Neural progenitor cell (in vitro differentiated cells): ENCODE results near the gene NCOA6. TPM values are rescaled to one million over a fixed set of nuclear protein-coding genes. Genes with fewer than 3 reads are reported as not detected.

Experiments used
- DNase-seq: peaks from one replicate; pipeline ENCODE4 v3.0.0-alpha.2; 2016; ENCODE audit warnings: low spot score
- H2AFZ ChIP-seq: fragments of 200-600 bp; sonication (generic); replicated peaks from 2 replicates; pipeline ENCODE4 v1.6.1; 2016; ENCODE audit warnings: antibody characterized with exemption
- H3F3A ChIP-seq: fragments of 200-600 bp; sonication (generic); 2 replicates; pipeline ENCODE4 v1.6.1; 2016; ENCODE audit warnings: antibody characterized with exemption, low read depth
- H3K27ac ChIP-seq: fragments of 200-600 bp; sonication (generic); 2 replicates; pipeline ENCODE4 v1.5.1; 2016; ENCODE audit warnings: mild to moderate bottlenecking
- H3K27me3 ChIP-seq: fragments of 200-600 bp; sonication (generic); 2 replicates; pipeline ENCODE4 v1.6.1; 2016; ENCODE audit warnings: mild to moderate bottlenecking, moderate library complexity
- H3K36me3 ChIP-seq: fragments of 200-600 bp; sonication (generic); 2 replicates; pipeline ENCODE4 v1.5.1; 2016
- H3K4me1 ChIP-seq: fragments of 200-600 bp; sonication (generic); 2 replicates; pipeline ENCODE4 v1.6.1; 2016; ENCODE audit warnings: mixed run types
- H3K4me2 ChIP-seq: fragments of 200-600 bp; sonication (generic); 2 replicates; pipeline ENCODE4 v1.6.1; 2016
- H3K4me3 ChIP-seq: fragments of 200-600 bp; sonication (generic); 2 replicates; pipeline ENCODE4 v1.5.1; 2016
- H3K79me2 ChIP-seq: fragments of 200-600 bp; sonication (generic); 2 replicates; pipeline ENCODE4 v1.6.1; 2016; ENCODE audit warnings: low read depth
- H3K9ac ChIP-seq: fragments of 200-600 bp; sonication (generic); 2 replicates; pipeline ENCODE4 v1.6.1; 2016
- H3K9me3 ChIP-seq: fragments of 200-600 bp; sonication (generic); 2 replicates; pipeline ENCODE4 v1.5.1; 2016; ENCODE audit warnings: low read depth
- H4K20me1 ChIP-seq: fragments of 200-600 bp; sonication (generic); 2 replicates; pipeline ENCODE4 v1.6.1; 2016; ENCODE audit warnings: low read depth
- H3K27ac Mint-ChIP-seq: 3 replicates; pipeline ENCODE4 v1.8.0; 2021; ENCODE audit warnings: mixed read lengths
- H3K27me3 Mint-ChIP-seq: 2 replicates; pipeline ENCODE4 v1.8.0; 2022; ENCODE audit warnings: low read depth, mild to moderate bottlenecking, inconsistent platforms, moderate library complexity, mixed read lengths; ENCODE audit not compliant: insufficient read depth
- H3K36me3 Mint-ChIP-seq: 3 replicates; pipeline ENCODE4 v1.8.0; 2021; ENCODE audit warnings: mixed read lengths
- H3K4me1 Mint-ChIP-seq: 3 replicates; pipeline ENCODE4 v1.8.0; 2021; ENCODE audit warnings: mixed read lengths
- H3K4me3 Mint-ChIP-seq: 3 replicates; pipeline ENCODE4 v1.8.0; 2021; ENCODE audit warnings: mild to moderate bottlenecking, moderate library complexity, mixed read lengths
- H3K9me3 Mint-ChIP-seq: 3 replicates; pipeline ENCODE4 v1.8.0; 2020; ENCODE audit warnings: mixed read lengths
- CTCF ChIP-seq: fragments of 200-600 bp; sonication (generic); IDR thresholded peaks from 2 replicates; pipeline ENCODE4 v1.5.1; 2017; ENCODE audit warnings: antibody characterized with exemption, mild to moderate bottlenecking
- EZH2 ChIP-seq: fragments of 200-600 bp; sonication (generic); IDR thresholded peaks from 2 replicates; pipeline ENCODE4 v1.6.1; 2017; ENCODE audit warnings: antibody characterized with exemption, mild to moderate bottlenecking, moderate library complexity
- EZH2phosphoT487 ChIP-seq: fragments of 200-600 bp; sonication (generic); IDR thresholded peaks from 2 replicates; pipeline ENCODE4 v1.6.1; 2017; ENCODE audit warnings: antibody characterized with exemption
- total RNA-seq: library from RNA; depleted of rRNA; stranded (reverse); fragments of >200 nt; gene quantifications from 2 replicates; pipeline ENCODE4 v1.2.3, GENCODE V29; 2015; ENCODE audit warnings: low replicate concordance

The NCOA6 gene
- total RNA-seq, 1 donor from 2014 or later = 14.3 TPM

DNA sequence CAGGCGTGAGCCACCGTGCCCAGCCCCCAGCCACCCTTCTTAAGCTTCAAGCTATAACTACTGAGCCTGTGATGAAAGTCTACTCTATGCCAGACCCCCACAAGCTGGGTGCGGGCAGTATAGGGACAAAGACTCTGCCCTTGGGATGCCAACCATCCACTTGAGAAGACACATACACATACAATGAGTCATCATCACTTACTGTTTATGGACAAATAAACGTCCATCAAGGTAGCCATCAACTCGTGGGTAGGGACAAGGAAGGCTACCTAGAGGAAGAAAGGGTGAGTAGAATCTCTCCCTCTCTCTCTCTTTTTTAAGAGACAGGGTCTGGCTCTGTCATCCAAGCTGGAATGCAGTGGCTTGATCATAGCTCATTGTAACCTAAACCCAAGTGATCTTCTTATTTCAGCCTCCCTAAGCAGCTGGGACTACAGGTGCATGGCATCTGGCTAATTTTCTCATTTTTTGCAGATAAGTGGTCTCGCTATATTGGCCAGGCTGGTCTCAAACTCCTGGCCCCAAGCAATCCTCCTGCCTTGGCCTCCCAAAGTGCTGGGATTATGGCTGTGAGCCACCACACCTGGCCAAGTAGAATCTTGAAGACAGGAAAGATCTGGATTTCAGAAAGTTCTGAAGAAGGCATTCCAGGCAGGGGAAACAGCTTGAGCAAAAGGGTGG lies 123.9 kb downstream of the NCOA6 start:
- no peak for DNase-seq
- H2AFZ ChIP-seq = no peak overlapping the region
- Mint-ChIP-seq H3K9me3 (no peaks in the 10 kb centered on the region), H3K4me3 (peak overlapping the region; percentile 23), H3K27ac (no peak overlapping the region), H3K4me1 (peaks cover 17% of the 10 kb centered on the region), H3K36me3 (no peaks in the 10 kb centered on the region), H3K27me3 (peaks cover 25% of the 10 kb centered on the region)
- peaks cover 15% of the 10 kb centered on the region for H3F3A ChIP-seq
- no peak overlapping the region for H3K4me2 ChIP-seq
- H3K27me3 ChIP-seq = peaks cover 46% of the 10 kb centered on the region
- no peaks in the 10 kb centered on the region for H3K79me2 ChIP-seq
- H3K36me3 ChIP-seq = no peaks in the 10 kb centered on the region
- H3K4me1 ChIP-seq = no peaks in the 10 kb centered on the region
- no peak overlapping the region for H3K27ac ChIP-seq
- no peak for TF ChIP-seq EZH2
- no peak for TF ChIP-seq CTCF
- TF ChIP-seq EZH2phosphoT487 = no peak
- peaks cover 14% of the 10 kb centered on the region for H4K20me1 ChIP-seq
- H3K4me3 ChIP-seq = no peak overlapping the region
- no peak overlapping the region for H3K9ac ChIP-seq
- no peaks in the 10 kb centered on the region for H3K9me3 ChIP-seq

DNA sequence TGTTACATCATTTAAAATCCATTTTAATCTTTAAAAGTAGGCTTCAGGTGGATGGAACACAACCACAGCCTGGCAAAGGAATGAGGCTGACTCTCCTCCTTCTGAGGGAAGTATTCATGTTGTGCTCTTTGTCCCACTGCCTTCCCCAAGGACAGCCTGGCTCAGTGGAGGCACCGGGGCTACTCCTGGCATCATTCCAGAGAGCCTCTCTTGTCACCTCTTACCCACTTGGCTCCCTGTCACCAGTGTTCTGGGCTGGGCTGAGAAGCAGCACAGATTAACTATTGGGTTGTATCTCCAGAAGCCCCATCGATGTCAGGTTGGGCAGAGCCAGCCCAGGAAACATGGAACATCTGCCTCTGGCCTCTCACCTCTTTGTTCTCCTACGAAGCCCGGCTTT lies 132.0 kb downstream of the NCOA6 start:
- H3K27ac ChIP-seq = no peak overlapping the region
- H3K27ac Mint-ChIP-seq = no peak overlapping the region
- no peaks in the 10 kb centered on the region for H3F3A ChIP-seq
- H2AFZ ChIP-seq = no peak overlapping the region
- peaks cover under 1% of the 10 kb centered on the region for H3K27me3 Mint-ChIP-seq
- no peak overlapping the region for H3K4me2 ChIP-seq
- H3K9me3 ChIP-seq = no peaks in the 10 kb centered on the region
- DNase-seq = no peak
- no peaks in the 10 kb centered on the region for H3K36me3 Mint-ChIP-seq
- no peaks in the 10 kb centered on the region for H3K4me1 Mint-ChIP-seq
- no peaks in the 10 kb centered on the region for H3K9me3 Mint-ChIP-seq
- no peak overlapping the region for H3K4me3 Mint-ChIP-seq
- TF ChIP-seq CTCF = no peak
- no peak for TF ChIP-seq EZH2phosphoT487
- TF ChIP-seq EZH2 = no peak
- no peaks in the 10 kb centered on the region for H3K36me3 ChIP-seq
- no peak overlapping the region for H3K4me3 ChIP-seq
- no peaks in the 10 kb centered on the region for H3K27me3 ChIP-seq
- no peaks in the 10 kb centered on the region for H3K4me1 ChIP-seq
- H3K9ac ChIP-seq = no peak overlapping the region
- no peaks in the 10 kb centered on the region for H3K79me2 ChIP-seq
- no peaks in the 10 kb centered on the region for H4K20me1 ChIP-seq

DNA sequence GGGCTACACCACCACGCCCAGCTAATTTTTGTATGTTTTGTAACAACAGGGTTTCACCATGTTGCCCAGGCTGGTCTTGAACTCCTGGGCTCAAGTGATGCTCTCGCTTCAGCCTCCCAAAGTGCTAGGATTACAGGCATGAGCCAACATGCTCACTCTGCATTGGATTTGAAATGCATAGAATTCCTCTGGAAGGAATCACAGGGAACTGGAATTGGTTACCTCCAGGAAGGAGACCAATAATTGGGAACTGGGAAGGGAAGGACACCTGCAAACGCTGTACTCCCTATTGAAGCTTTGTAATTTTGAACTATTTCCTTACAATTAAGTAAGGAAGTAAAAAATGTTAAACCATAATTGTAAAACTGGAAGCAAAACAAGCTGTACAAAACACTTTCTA lies 133.6 kb downstream of the NCOA6 start:
- no peaks in the 10 kb centered on the region for H3K36me3 Mint-ChIP-seq
- Histone ChIP-seq H3K9me3 (no peaks in the 10 kb centered on the region), H3F3A (no peaks in the 10 kb centered on the region), H3K9ac (no peak overlapping the region), H3K79me2 (no peaks in the 10 kb centered on the region), H3K4me2 (no peak overlapping the region), H4K20me1 (no peaks in the 10 kb centered on the region), H3K27ac (no peak overlapping the region), H3K27me3 (no peaks in the 10 kb centered on the region), H3K4me1 (no peaks in the 10 kb centered on the region), H3K36me3 (no peaks in the 10 kb centered on the region), H3K4me3 (no peak overlapping the region), H2AFZ (no peak overlapping the region)
- H3K27me3 Mint-ChIP-seq = no peaks in the 10 kb centered on the region
- no peak overlapping the region for H3K27ac Mint-ChIP-seq
- TF ChIP-seq EZH2 (no peak), CTCF (no peak)
- no peak for DNase-seq
- no peaks in the 10 kb centered on the region for H3K9me3 Mint-ChIP-seq
- H3K4me3 Mint-ChIP-seq = no peak overlapping the region
- H3K4me1 Mint-ChIP-seq = no peaks in the 10 kb centered on the region
